Bronchial epithelial cell (primary cell): ENCODE data around the gene DNAJA3. TPM values are rescaled to one million over a fixed set of nuclear protein-coding genes. Genes with fewer than 3 reads are reported as not detected.

Source experiments
- DNase-seq: peaks from one replicate; pipeline ENCODE4 v3.0.0-alpha.2; 2010; ENCODE audit warnings: low read depth
- FAIRE-seq: peaks from 2 replicates; lab custom pipeline; 2011; peaks lifted over from hg19 to GRCh38; lab: Jason Lieb, UNC
- H3K27me3 ChIP-seq: 2 replicates; pipeline ENCODE4 v1.5.1; 2011; ENCODE audit warnings: low read length; ENCODE audit not compliant: control insufficient read depth, insufficient read depth
- H3K36me3 ChIP-seq: 2 replicates; pipeline ENCODE4 v1.5.1; 2011; ENCODE audit warnings: low read length; ENCODE audit not compliant: control insufficient read depth, insufficient read depth
- H3K4me3 ChIP-seq: 2 replicates; pipeline ENCODE4 v1.5.1; 2011; ENCODE audit warnings: mild to moderate bottlenecking, low read depth, low read length, control low read depth
- CTCF ChIP-seq: IDR thresholded peaks from 2 replicates; pipeline ENCODE4 v1.5.1; 2011; ENCODE audit warnings: mild to moderate bottlenecking, moderate library complexity, low read length, control low read depth, inconsistent platforms; ENCODE audit not compliant: insufficient read depth, severe bottlenecking
- total RNA-seq: library from RNA; depleted of rRNA; stranded (reverse); fragments of >200 nt; gene quantifications from 2 replicates; pipeline ENCODE4 v1.2.1, GENCODE V29; 2014

Gene DNAJA3
- total RNA-seq, 1 donor from 2014 or later, result 74.8 TPM

- H3K4me3 ChIP-seq, result peak overlapping the region; percentile 73
- no peak for DNase-seq
- peaks cover 6% of the 10 kb centered on the region for H3K36me3 ChIP-seq
- H3K27me3 ChIP-seq, result no peaks in the 10 kb centered on the region
- no peak for FAIRE-seq
- TF ChIP-seq CTCF, result no peak
Observed at GRCh38 chr16:4426722-4427372, 1.2 kb downstream of the DNAJA3 start.

GRCh38 chr16:4428500-4428899, 2.8 kb downstream of the DNAJA3 start:
- peak; percentile 61 for DNase-seq
- no peaks in the 10 kb centered on the region for H3K27me3 ChIP-seq
- peaks cover 6% of the 10 kb centered on the region for H3K36me3 ChIP-seq
- no peak for TF ChIP-seq CTCF
- no peak for FAIRE-seq
- H3K4me3 ChIP-seq, result no peak overlapping the region

GRCh38 chr16:4431023-4431422, 5.4 kb downstream of the DNAJA3 start:
- FAIRE-seq (no peak), DNase-seq (no peak)
- H3K4me3 ChIP-seq, result no peak overlapping the region
- H3K36me3 ChIP-seq, result peaks cover 13% of the 10 kb centered on the region
- no peaks in the 10 kb centered on the region for H3K27me3 ChIP-seq
- no peak for TF ChIP-seq CTCF

GRCh38 chr16:4433228-4433627, 7.6 kb downstream of the DNAJA3 start:
- FAIRE-seq (no peak), DNase-seq (no peak)
- H3K4me3 ChIP-seq, result no peak overlapping the region
- peaks cover 18% of the 10 kb centered on the region for H3K36me3 ChIP-seq
- no peaks in the 10 kb centered on the region for H3K27me3 ChIP-seq
- TF ChIP-seq CTCF, result no peak

- H3K36me3 ChIP-seq, result peaks cover 16% of the 10 kb centered on the region
- no peak for FAIRE-seq
- no peaks in the 10 kb centered on the region for H3K27me3 ChIP-seq
- no peak for TF ChIP-seq CTCF
- DNase-seq, result no peak
- H3K4me3 ChIP-seq, result no peak overlapping the region
Observed at GRCh38 chr16:4433914-4434787, 8.5 kb downstream of the DNAJA3 start.
